Suprapubic skin (tissue), 4 donors: Measurements from ENCODE around the gene SLCO3A1. TPM values are rescaled to one million over a fixed set of nuclear protein-coding genes. Genes with fewer than 3 reads are reported as not detected.

Source experiments
- DNase-seq, 2 donors: peaks; one replicate each; pipeline ENCODE4 v3.0.0-alpha.2; 2019; ENCODE audit warnings: low spot score in 2 of 2
- H3K27ac ChIP-seq: fragments of 200-600 bp; sonication (generic); one replicate; pipeline ENCODE4 v1.5.1; 2019
- H3K27me3 ChIP-seq: fragments of 200-600 bp; sonication (generic); one replicate; pipeline ENCODE4 v1.5.1; 2019
- H3K36me3 ChIP-seq: fragments of 200-600 bp; sonication (generic); one replicate; pipeline ENCODE4 v1.5.1; 2019
- H3K4me1 ChIP-seq: fragments of 200-600 bp; sonication (generic); one replicate; pipeline ENCODE4 v1.5.1; 2019
- H3K4me3 ChIP-seq: fragments of 200-600 bp; sonication (generic); one replicate; pipeline ENCODE4 v1.5.1; 2019; ENCODE audit warnings: mild to moderate bottlenecking
- H3K9me3 ChIP-seq: fragments of 200-600 bp; sonication (generic); one replicate; pipeline ENCODE4 v1.5.1; 2019
- CTCF ChIP-seq, 2 donors: fragments of 200-600 bp in 1 of 2; fragments of 450-650 bp in 1 of 2; sonication (generic) in 1 of 2; IDR thresholded peaks; one replicate each; pipeline ENCODE4 v1.5.1; 2016 to 2019; ENCODE audit warnings: antibody characterized with exemption in 2 of 2, mild to moderate bottlenecking in 1 of 2, moderate library complexity in 1 of 2
- EP300 ChIP-seq: sonication (generic); formaldehyde crosslinking; IDR thresholded peaks from one replicate; pipeline ENCODE4 v1.6.1; 2017; ENCODE audit warnings: antibody characterized with exemption
- POLR2A ChIP-seq, 2 donors: fragments of 450-650 bp; IDR thresholded peaks; one replicate each; pipeline ENCODE4 v1.6.1; 2017; ENCODE audit warnings: antibody characterized with exemption in 2 of 2, mild to moderate bottlenecking in 2 of 2, moderate library complexity in 2 of 2
- POLR2AphosphoS5 ChIP-seq, 3 donors: sonication (generic); formaldehyde crosslinking; IDR thresholded peaks; one replicate each; pipeline ENCODE4 v1.6.1; 2017; ENCODE audit warnings: antibody characterized with exemption in 3 of 3
- WGBS: methylation state at CpG from one replicate; pipeline ENCODE4 v1.1.5; 2018; 5-methylcytosine and 5-hydroxymethylcytosine counted together
- total RNA-seq, 4 donors: library from RNA; depleted of rRNA; stranded (reverse); fragments of >200 nt; gene quantifications; one replicate each; pipeline ENCODE4 v1.1.0, GENCODE V29; 2016

SLCO3A1 gene
- total RNA-seq, 4 donors from 2014 or later = 29.0 to 131 (median 44.6) TPM

GRCh38 chr15:92073044-92073785, 219.7 kb downstream of the SLCO3A1 start:
- H3K27me3 ChIP-seq = no peaks in the 10 kb centered on the region

DNA sequence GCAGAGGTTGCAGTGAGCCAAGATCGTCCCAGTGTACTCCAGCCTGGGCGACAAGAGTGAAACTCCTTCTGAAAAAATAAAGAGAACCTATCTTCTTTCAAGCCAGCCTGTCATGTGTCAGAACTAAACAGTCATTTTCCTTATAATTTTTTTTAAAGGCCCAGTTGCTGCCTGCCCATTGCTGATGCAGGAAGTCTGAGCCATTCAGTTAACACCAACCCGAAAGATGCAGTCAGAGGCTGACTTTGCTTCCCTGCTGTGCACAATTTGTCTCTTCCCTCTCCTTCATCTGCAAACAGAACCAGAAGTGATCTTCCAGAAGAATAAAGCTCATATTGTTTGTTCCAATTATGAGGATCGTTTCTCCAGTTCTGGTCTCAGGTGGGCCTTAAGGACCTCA, 220.6 kb downstream of the SLCO3A1 start:
- no peak for TF ChIP-seq POLR2AphosphoS5 (IDR thresholded peaks at IDR 0.05)
- TF ChIP-seq POLR2A (IDR thresholded peaks at IDR 0.05) = no peak
- TF ChIP-seq EP300 = no peak
- TF ChIP-seq CTCF (IDR thresholded peaks at IDR 0.05) = no peak
- Histone ChIP-seq H3K36me3 (no peaks in the 10 kb centered on the region), H3K4me1 (peaks cover 61% of the 10 kb centered on the region), H3K27ac (no peak overlapping the region), H3K4me3 (no peak overlapping the region), H3K27me3 (no peaks in the 10 kb centered on the region), H3K9me3 (no peaks in the 10 kb centered on the region)
- no peak for DNase-seq
- 77% methylated on average over 4 of the region's 4 CpGs for WGBS

More at GRCh38 chr15:92073044-92073785, 219.7 kb downstream of the SLCO3A1 start:
- no peak for DNase-seq
- Histone ChIP-seq H3K4me1 (peaks cover 68% of the 10 kb centered on the region), H3K27ac (no peak overlapping the region), H3K9me3 (no peaks in the 10 kb centered on the region), H3K36me3 (no peaks in the 10 kb centered on the region), H3K4me3 (no peak overlapping the region)
- TF ChIP-seq CTCF (IDR thresholded peaks at IDR 0.05) = no peak
- TF ChIP-seq POLR2AphosphoS5 (IDR thresholded peaks at IDR 0.05) = no peak
- TF ChIP-seq EP300 = no peak
- WGBS = 93% methylated on average over 9 of the region's 9 CpGs

GRCh38 chr15:92074646-92075045, 221.1 kb downstream of the SLCO3A1 start:
- Histone ChIP-seq H3K27me3 (no peaks in the 10 kb centered on the region), H3K9me3 (no peaks in the 10 kb centered on the region), H3K27ac (no peak overlapping the region), H3K4me3 (no peak overlapping the region), H3K36me3 (no peaks in the 10 kb centered on the region), H3K4me1 (peaks cover 55% of the 10 kb centered on the region)
- no peak for TF ChIP-seq POLR2AphosphoS5 (IDR thresholded peaks at IDR 0.05)
- TF ChIP-seq POLR2A (IDR thresholded peaks at IDR 0.05) = no peak
- TF ChIP-seq CTCF (IDR thresholded peaks at IDR 0.05) = no peak
- no peak for DNase-seq
- WGBS = 47% methylated on average over 5 of the region's 5 CpGs

GRCh38 chr15:92075764-92076163, 222.3 kb downstream of the SLCO3A1 start:
- no peaks in the 10 kb centered on the region for H3K36me3 ChIP-seq
- H3K27ac ChIP-seq = no peak overlapping the region
- TF ChIP-seq CTCF (IDR thresholded peaks at IDR 0.05) (no peak), POLR2A (IDR thresholded peaks at IDR 0.05) (no peak), EP300 (no peak), POLR2AphosphoS5 (IDR thresholded peaks at IDR 0.05) (no peak)
- no peaks in the 10 kb centered on the region for H3K27me3 ChIP-seq
- H3K9me3 ChIP-seq = no peaks in the 10 kb centered on the region
- DNase-seq = no peak
- WGBS = 69% methylated on average over 7 of the region's 7 CpGs
- peaks cover 47% of the 10 kb centered on the region for H3K4me1 ChIP-seq
- no peak overlapping the region for H3K4me3 ChIP-seq

GRCh38 chr15:92076541-92076940, 223.0 kb downstream of the SLCO3A1 start:
- Histone ChIP-seq H3K27me3 (no peaks in the 10 kb centered on the region), H3K4me3 (no peak overlapping the region), H3K27ac (no peak overlapping the region), H3K9me3 (no peaks in the 10 kb centered on the region), H3K4me1 (peaks cover 40% of the 10 kb centered on the region), H3K36me3 (no peaks in the 10 kb centered on the region)
- WGBS = 61% methylated on average over 7 of the region's 8 CpGs
- TF ChIP-seq EP300 (no peak), CTCF (IDR thresholded peaks at IDR 0.05) (no peak), POLR2A (IDR thresholded peaks at IDR 0.05) (no peak), POLR2AphosphoS5 (IDR thresholded peaks at IDR 0.05) (no peak)
- peak in 1 of 2 donors; percentile 29 for DNase-seq
